WTC11 (cell line): ENCODE measurements around the gene SORCS2.

ENCODE experiments used
- RELA ChIP-seq: sonication (generic); formaldehyde crosslinking; IDR thresholded peaks from 2 replicates; pipeline ENCODE4 v1.8.1; 2022; ENCODE audit warnings: missing genetic modification reagents, mild to moderate bottlenecking, borderline replicate concordance
- SP1 ChIP-seq: sonication (generic); formaldehyde crosslinking; conservative IDR thresholded peaks from 2 replicates; pipeline ENCODE4 v1.8.1; 2022; ENCODE audit warnings: missing genetic modification reagents
- TCF7 ChIP-seq: sonication (generic); formaldehyde crosslinking; IDR thresholded peaks from 2 replicates; pipeline ENCODE4 v1.8.0; 2022; ENCODE audit warnings: mild to moderate bottlenecking, low read depth, missing genetic modification reagents, moderate library complexity
- TF ChIP-seq, protein P1 (sequence below): fragments of 200-600 bp; IDR thresholded peaks from 2 replicates; pipeline ENCODE4 v1.8.0; 2022; ENCODE audit warnings: antibody characterized with exemption
- TF ChIP-seq, protein P2 (sequence below): sonication (generic); formaldehyde crosslinking; IDR thresholded peaks from 2 replicates; pipeline ENCODE4 v1.8.0; 2022; ENCODE audit warnings: mild to moderate bottlenecking, missing genetic modification reagents
- TF ChIP-seq, protein P3 (sequence below): sonication (generic); formaldehyde crosslinking; IDR thresholded peaks from 2 replicates; pipeline ENCODE4 v1.8.0; 2022; ENCODE audit warnings: missing genetic modification reagents
- TF ChIP-seq, protein P4 (sequence below): sonication (generic); formaldehyde crosslinking; IDR thresholded peaks from 2 replicates; pipeline ENCODE4 v1.8.1; 2023; ENCODE audit warnings: mild to moderate bottlenecking, missing genetic modification reagents
- TF ChIP-seq, protein P5 (sequence below): sonication (generic); formaldehyde crosslinking; IDR thresholded peaks from 2 replicates; pipeline ENCODE4 v1.8.1; 2023; ENCODE audit warnings: mild to moderate bottlenecking, missing genetic modification reagents, moderate library complexity

DNA sequence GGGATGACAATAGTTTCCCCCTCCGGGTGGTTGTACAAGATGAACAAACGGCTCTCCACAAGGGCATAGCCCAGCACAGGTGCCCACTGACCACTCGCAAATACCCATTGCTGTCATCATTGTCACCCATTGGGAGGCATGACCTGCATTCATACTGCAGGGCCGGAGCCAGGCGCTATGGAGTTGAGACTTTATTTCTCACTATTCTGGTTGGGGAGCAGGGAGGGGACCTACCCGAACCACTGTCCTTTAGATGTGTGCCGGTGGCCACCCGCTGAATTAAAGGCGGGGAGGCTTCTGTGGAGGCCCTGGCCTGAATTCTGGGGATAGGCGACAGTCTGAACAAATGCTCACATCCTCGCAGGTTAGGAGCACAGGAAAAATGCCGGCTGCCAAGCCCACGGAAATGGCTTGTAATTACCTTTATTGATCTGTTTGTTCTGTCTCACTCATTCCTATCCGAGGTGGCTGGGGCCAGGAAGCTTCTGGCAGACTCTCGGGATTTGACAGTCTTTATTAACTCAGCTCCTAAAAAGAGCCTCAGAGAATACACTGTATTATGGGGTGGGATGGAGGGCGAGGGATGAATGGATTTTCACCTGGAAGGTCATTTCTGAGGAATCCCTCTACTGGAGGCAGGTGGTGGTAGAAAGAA lies 367.5 kb downstream of the SORCS2 start:
- TF ChIP-seq, protein P1, sequence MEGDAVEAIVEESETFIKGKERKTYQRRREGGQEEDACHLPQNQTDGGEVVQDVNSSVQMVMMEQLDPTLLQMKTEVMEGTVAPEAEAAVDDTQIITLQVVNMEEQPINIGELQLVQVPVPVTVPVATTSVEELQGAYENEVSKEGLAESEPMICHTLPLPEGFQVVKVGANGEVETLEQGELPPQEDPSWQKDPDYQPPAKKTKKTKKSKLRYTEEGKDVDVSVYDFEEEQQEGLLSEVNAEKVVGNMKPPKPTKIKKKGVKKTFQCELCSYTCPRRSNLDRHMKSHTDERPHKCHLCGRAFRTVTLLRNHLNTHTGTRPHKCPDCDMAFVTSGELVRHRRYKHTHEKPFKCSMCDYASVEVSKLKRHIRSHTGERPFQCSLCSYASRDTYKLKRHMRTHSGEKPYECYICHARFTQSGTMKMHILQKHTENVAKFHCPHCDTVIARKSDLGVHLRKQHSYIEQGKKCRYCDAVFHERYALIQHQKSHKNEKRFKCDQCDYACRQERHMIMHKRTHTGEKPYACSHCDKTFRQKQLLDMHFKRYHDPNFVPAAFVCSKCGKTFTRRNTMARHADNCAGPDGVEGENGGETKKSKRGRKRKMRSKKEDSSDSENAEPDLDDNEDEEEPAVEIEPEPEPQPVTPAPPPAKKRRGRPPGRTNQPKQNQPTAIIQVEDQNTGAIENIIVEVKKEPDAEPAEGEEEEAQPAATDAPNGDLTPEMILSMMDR = no peak
- TF ChIP-seq, protein P2, sequence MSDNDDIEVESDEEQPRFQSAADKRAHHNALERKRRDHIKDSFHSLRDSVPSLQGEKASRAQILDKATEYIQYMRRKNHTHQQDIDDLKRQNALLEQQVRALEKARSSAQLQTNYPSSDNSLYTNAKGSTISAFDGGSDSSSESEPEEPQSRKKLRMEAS = no peak
- TF ChIP-seq RELA (CRISPR knock-in tag) (no peak), TCF7 (CRISPR knock-in tag) (no peak), SP1 (CRISPR knock-in tag) (no peak)
- TF ChIP-seq, protein P3, sequence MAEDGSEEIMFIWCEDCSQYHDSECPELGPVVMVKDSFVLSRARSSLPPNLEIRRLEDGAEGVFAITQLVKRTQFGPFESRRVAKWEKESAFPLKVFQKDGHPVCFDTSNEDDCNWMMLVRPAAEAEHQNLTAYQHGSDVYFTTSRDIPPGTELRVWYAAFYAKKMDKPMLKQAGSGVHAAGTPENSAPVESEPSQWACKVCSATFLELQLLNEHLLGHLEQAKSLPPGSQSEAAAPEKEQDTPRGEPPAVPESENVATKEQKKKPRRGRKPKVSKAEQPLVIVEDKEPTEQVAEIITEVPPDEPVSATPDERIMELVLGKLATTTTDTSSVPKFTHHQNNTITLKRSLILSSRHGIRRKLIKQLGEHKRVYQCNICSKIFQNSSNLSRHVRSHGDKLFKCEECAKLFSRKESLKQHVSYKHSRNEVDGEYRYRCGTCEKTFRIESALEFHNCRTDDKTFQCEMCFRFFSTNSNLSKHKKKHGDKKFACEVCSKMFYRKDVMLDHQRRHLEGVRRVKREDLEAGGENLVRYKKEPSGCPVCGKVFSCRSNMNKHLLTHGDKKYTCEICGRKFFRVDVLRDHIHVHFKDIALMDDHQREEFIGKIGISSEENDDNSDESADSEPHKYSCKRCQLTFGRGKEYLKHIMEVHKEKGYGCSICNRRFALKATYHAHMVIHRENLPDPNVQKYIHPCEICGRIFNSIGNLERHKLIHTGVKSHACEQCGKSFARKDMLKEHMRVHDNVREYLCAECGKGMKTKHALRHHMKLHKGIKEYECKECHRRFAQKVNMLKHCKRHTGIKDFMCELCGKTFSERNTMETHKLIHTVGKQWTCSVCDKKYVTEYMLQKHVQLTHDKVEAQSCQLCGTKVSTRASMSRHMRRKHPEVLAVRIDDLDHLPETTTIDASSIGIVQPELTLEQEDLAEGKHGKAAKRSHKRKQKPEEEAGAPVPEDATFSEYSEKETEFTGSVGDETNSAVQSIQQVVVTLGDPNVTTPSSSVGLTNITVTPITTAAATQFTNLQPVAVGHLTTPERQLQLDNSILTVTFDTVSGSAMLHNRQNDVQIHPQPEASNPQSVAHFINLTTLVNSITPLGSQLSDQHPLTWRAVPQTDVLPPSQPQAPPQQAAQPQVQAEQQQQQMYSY (CRISPR knock-in tag) = no peak
- TF ChIP-seq, protein P4, sequence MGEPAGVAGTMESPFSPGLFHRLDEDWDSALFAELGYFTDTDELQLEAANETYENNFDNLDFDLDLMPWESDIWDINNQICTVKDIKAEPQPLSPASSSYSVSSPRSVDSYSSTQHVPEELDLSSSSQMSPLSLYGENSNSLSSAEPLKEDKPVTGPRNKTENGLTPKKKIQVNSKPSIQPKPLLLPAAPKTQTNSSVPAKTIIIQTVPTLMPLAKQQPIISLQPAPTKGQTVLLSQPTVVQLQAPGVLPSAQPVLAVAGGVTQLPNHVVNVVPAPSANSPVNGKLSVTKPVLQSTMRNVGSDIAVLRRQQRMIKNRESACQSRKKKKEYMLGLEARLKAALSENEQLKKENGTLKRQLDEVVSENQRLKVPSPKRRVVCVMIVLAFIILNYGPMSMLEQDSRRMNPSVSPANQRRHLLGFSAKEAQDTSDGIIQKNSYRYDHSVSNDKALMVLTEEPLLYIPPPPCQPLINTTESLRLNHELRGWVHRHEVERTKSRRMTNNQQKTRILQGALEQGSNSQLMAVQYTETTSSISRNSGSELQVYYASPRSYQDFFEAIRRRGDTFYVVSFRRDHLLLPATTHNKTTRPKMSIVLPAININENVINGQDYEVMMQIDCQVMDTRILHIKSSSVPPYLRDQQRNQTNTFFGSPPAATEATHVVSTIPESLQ (CRISPR knock-in tag) = no peak
- TF ChIP-seq, protein P5, sequence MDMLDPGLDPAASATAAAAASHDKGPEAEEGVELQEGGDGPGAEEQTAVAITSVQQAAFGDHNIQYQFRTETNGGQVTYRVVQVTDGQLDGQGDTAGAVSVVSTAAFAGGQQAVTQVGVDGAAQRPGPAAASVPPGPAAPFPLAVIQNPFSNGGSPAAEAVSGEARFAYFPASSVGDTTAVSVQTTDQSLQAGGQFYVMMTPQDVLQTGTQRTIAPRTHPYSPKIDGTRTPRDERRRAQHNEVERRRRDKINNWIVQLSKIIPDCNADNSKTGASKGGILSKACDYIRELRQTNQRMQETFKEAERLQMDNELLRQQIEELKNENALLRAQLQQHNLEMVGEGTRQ (CRISPR knock-in tag) = no peak
